Neutrophil (primary cell): ENCODE results near the gene DIDO1.

Experiments used
- H3K27ac ChIP-seq: fragments of 200-600 bp; sonication (generic); 2 replicates; pipeline ENCODE4 v1.5.1; 2016; ENCODE audit warnings: mild to moderate bottlenecking, moderate library complexity
- H3K27me3 ChIP-seq: fragments of 200-600 bp; sonication (generic); 2 replicates; pipeline ENCODE4 v1.6.0; 2016; ENCODE audit warnings: mild to moderate bottlenecking
- H3K36me3 ChIP-seq: fragments of 200-600 bp; sonication (generic); 2 replicates; pipeline ENCODE4 v1.5.1; 2017
- H3K4me1 ChIP-seq, 2 experiments: fragments of 200-600 bp in 1 of 2; sonication (generic) in 1 of 2; 1 replicate in 1 of 2; 2 replicates in 1 of 2; pipeline versions ENCODE4 v1.5.1 to v1.6.1; 2013 to 2016; ENCODE audit warnings: low read depth in 1 of 2, low read length in 1 of 2, mild to moderate bottlenecking in 1 of 2, moderate library complexity in 1 of 2; ENCODE audit not compliant: control insufficient read depth in 1 of 2, insufficient read depth in 1 of 2
- H3K4me3 ChIP-seq, 2 experiments: fragments of 200-600 bp in 1 of 2; sonication (generic) in 1 of 2; 1 replicate in 1 of 2; 2 replicates in 1 of 2; pipeline ENCODE4 v1.5.1; 2013 to 2016; ENCODE audit warnings: low read depth in 1 of 2, low read length in 1 of 2, mild to moderate bottlenecking in 1 of 2, moderate library complexity in 1 of 2
- H3K9me3 ChIP-seq: fragments of 200-600 bp; sonication (generic); 2 replicates; pipeline ENCODE4 v1.5.1; 2016
- TF ChIP-seq, protein P1 (sequence below): fragments of 200-600 bp; sonication (generic); IDR thresholded peaks from 2 replicates; pipeline ENCODE4 v1.5.1; 2016; ENCODE audit warnings: antibody characterized with exemption

Gene DIDO1

GRCh38 chr20:62828511-62829230, 97.6 kb downstream of the DIDO1 start:
- H3K36me3 ChIP-seq, result no peaks in the 10 kb centered on the region
- TF ChIP-seq, protein P1, sequence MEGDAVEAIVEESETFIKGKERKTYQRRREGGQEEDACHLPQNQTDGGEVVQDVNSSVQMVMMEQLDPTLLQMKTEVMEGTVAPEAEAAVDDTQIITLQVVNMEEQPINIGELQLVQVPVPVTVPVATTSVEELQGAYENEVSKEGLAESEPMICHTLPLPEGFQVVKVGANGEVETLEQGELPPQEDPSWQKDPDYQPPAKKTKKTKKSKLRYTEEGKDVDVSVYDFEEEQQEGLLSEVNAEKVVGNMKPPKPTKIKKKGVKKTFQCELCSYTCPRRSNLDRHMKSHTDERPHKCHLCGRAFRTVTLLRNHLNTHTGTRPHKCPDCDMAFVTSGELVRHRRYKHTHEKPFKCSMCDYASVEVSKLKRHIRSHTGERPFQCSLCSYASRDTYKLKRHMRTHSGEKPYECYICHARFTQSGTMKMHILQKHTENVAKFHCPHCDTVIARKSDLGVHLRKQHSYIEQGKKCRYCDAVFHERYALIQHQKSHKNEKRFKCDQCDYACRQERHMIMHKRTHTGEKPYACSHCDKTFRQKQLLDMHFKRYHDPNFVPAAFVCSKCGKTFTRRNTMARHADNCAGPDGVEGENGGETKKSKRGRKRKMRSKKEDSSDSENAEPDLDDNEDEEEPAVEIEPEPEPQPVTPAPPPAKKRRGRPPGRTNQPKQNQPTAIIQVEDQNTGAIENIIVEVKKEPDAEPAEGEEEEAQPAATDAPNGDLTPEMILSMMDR, result no peak
- peaks cover 6% of the 10 kb centered on the region for H3K27me3 ChIP-seq

GRCh38 chr20:62828051-62828450, 98.3 kb downstream of the DIDO1 start:
- Histone ChIP-seq H3K27ac (no peak overlapping the region), H3K27me3 (peaks cover 6% of the 10 kb centered on the region), H3K4me3 (no peak overlapping the region), H3K36me3 (no peaks in the 10 kb centered on the region), H3K9me3 (no peaks in the 10 kb centered on the region), H3K4me1 (peaks cover 33 to 34% of the 10 kb centered on the region in 2 experiments)
- TF ChIP-seq, protein P1, result no peak

More at GRCh38 chr20:62828511-62829230, 97.6 kb downstream of the DIDO1 start:
- Histone ChIP-seq H3K9me3 (no peaks in the 10 kb centered on the region), H3K4me3 (no peak overlapping the region), H3K27ac (no peak overlapping the region), H3K4me1 (peaks cover 39 to 40% of the 10 kb centered on the region in 2 experiments)
